Measurements from ENCODE around the gene GPR150. TPM values are rescaled to one million over a fixed set of nuclear protein-coding genes. Genes with fewer than 3 reads are reported as not detected.

The GPR150 gene
- total RNA-seq, 3 donors from 2014 or later (not counting 1 experiment from before 2014, with no cell fraction given) = 0.63 to 0.97 (median 0.89) TPM

- Mint-ChIP-seq H3K27ac (no peak overlapping the region), H3K9me3 (no peaks in the 10 kb centered on the region)
Measured at GRCh38 chr5:95668216-95668615, 48.3 kb downstream of the GPR150 start.

DNA sequence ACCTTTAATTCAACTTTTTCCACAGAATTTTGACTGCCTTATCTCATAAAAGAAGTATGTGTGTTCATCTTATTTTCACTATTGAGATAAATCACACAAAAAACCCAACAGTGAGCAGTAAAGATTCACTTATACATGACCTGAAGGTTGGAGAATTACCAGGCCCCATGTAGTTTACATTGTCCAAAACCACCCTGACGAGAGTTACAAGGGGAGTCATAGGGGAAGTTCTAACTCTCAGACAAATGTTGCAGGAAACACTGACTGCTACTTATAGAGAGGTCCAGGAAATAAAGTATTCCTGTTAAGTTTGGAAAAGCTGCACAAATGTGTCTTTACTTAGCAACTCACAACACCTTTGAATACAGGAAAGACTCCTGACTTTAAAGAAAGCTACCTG, 48.8 kb downstream of the GPR150 start:
- DNase-seq (no peak), ATAC-seq (no peak)
- H3K36me3 ChIP-seq (ENCODE audit: control insufficient read depth, insufficient read depth, low read length) = no peaks in the 10 kb centered on the region
- Mint-ChIP-seq H3K27ac (no peak overlapping the region), H3K4me3 (no peak overlapping the region), H3K27me3 (ENCODE audit: low read depth in 2 of 2) (no peaks in the 10 kb centered on the region), H3K4me1 (no peaks in the 10 kb centered on the region), H3K9me3 (no peaks in the 10 kb centered on the region), H3K36me3 (no peaks in the 10 kb centered on the region)
- H3K4me1 ChIP-seq (ENCODE audit: control insufficient read depth, insufficient read depth, low read length) = no peaks in the 10 kb centered on the region
- no peak for TF ChIP-seq CTCF (IDR thresholded peaks at IDR 0.05)
- intact Hi-C loops (cut with micrococcal nuclease) = no loop called here
- WGBS (ENCODE audit: insufficient coverage) = 80% methylated on average over 1 of the region's 1 CpG
- H3K27me3 ChIP-seq (ENCODE audit: control insufficient read depth, insufficient read depth, low read length) = no peaks in the 10 kb centered on the region
- no peak overlapping the region for H3K27ac ChIP-seq (ENCODE audit: low read length)
- no peaks in the 10 kb centered on the region for H3K9me3 ChIP-seq (ENCODE audit: control insufficient read depth, insufficient read depth, low read length)
- H3K4me3 ChIP-seq (ENCODE audit: low read length) = no peak overlapping the region

More at GRCh38 chr5:95668216-95668615, 48.3 kb downstream of the GPR150 start:
- Histone ChIP-seq H3K27ac (ENCODE audit: low read length) (no peak overlapping the region), H3K4me3 (ENCODE audit: low read length) (no peak overlapping the region), H3K4me1 (ENCODE audit: control insufficient read depth, insufficient read depth, low read length) (no peaks in the 10 kb centered on the region), H3K9me3 (ENCODE audit: control insufficient read depth, insufficient read depth, low read length) (no peaks in the 10 kb centered on the region), H3K27me3 (ENCODE audit: control insufficient read depth, insufficient read depth, low read length) (no peaks in the 10 kb centered on the region), H3K36me3 (ENCODE audit: control insufficient read depth, insufficient read depth, low read length) (no peaks in the 10 kb centered on the region)
- DNase-seq (no peak), ATAC-seq (no peak)
- intact Hi-C loops (cut with micrococcal nuclease) = no loop called here
- Mint-ChIP-seq H3K36me3 (no peaks in the 10 kb centered on the region), H3K4me3 (no peak overlapping the region), H3K4me1 (no peaks in the 10 kb centered on the region), H3K27me3 (ENCODE audit: low read depth in 2 of 2) (no peaks in the 10 kb centered on the region)
- no peak for TF ChIP-seq CTCF (IDR thresholded peaks at IDR 0.05)

DNA sequence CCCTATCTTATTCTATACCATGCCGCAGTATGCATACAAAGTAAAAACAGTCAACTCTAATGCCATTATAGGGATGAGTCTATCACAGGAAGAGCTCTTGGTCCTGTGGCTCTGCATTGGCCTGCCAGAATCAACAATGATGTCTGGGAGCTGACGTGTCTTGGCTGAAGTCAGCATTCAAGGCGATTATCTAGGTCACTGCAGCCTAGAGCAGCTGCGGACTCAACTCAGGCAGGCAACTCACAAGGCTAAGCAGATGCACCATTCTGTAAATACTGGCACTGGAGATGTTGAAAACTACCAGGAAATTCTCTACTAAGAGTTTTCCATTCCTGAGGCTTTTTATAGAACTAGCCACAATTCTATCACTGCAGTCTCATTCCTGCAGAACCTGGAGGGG, 49.7 kb downstream of the GPR150 start:
- no peaks in the 10 kb centered on the region for H3K36me3 Mint-ChIP-seq
- DNase-seq (no peak), ATAC-seq (no peak)
- H3K9me3 Mint-ChIP-seq = no peaks in the 10 kb centered on the region
- intact Hi-C loops (cut with micrococcal nuclease) = no loop called here
- Histone ChIP-seq H3K4me3 (ENCODE audit: low read length) (no peak overlapping the region), H3K27ac (ENCODE audit: low read length) (no peak overlapping the region), H3K9me3 (ENCODE audit: control insufficient read depth, insufficient read depth, low read length) (no peaks in the 10 kb centered on the region), H3K4me1 (ENCODE audit: control insufficient read depth, insufficient read depth, low read length) (no peaks in the 10 kb centered on the region), H3K27me3 (ENCODE audit: control insufficient read depth, insufficient read depth, low read length) (no peaks in the 10 kb centered on the region), H3K36me3 (ENCODE audit: control insufficient read depth, insufficient read depth, low read length) (no peaks in the 10 kb centered on the region)
- H3K4me3 Mint-ChIP-seq = no peak overlapping the region
- 73% methylated on average over 4 of the region's 4 CpGs for WGBS (ENCODE audit: insufficient coverage)
- no peak overlapping the region for H3K27ac Mint-ChIP-seq
- no peaks in the 10 kb centered on the region for H3K27me3 Mint-ChIP-seq (ENCODE audit: low read depth in 2 of 2)
- TF ChIP-seq CTCF (IDR thresholded peaks at IDR 0.05) = no peak
- no peaks in the 10 kb centered on the region for H3K4me1 Mint-ChIP-seq

- Mint-ChIP-seq H3K4me3 (no peak overlapping the region), H3K27ac (no peak overlapping the region), H3K9me3 (no peaks in the 10 kb centered on the region), H3K36me3 (no peaks in the 10 kb centered on the region), H3K4me1 (no peaks in the 10 kb centered on the region), H3K27me3 (ENCODE audit: low read depth in 2 of 2) (no peaks in the 10 kb centered on the region)
- DNase-seq (no peak), ATAC-seq (no peak)
- WGBS (ENCODE audit: insufficient coverage) = 100% methylated on average over 5 of the region's 5 CpGs
- intact Hi-C loops (cut with micrococcal nuclease) = no loop called here
- H3K4me1 ChIP-seq (ENCODE audit: control insufficient read depth, insufficient read depth, low read length) = no peaks in the 10 kb centered on the region
- no peaks in the 10 kb centered on the region for H3K9me3 ChIP-seq (ENCODE audit: control insufficient read depth, insufficient read depth, low read length)
- H3K4me3 ChIP-seq (ENCODE audit: low read length) = no peak overlapping the region
- H3K27me3 ChIP-seq (ENCODE audit: control insufficient read depth, insufficient read depth, low read length) = no peaks in the 10 kb centered on the region
- no peak overlapping the region for H3K27ac ChIP-seq (ENCODE audit: low read length)
- no peaks in the 10 kb centered on the region for H3K36me3 ChIP-seq (ENCODE audit: control insufficient read depth, insufficient read depth, low read length)
- TF ChIP-seq CTCF (IDR thresholded peaks at IDR 0.05) = no peak
Measured at GRCh38 chr5:95669985-95670384, 50.1 kb downstream of the GPR150 start.
